H1 (cell line): ENCODE data around the gene SLC66A2. TPM values are rescaled to one million over a fixed set of nuclear protein-coding genes. Genes with fewer than 3 reads are reported as not detected.

Source experiments
- CHD1 ChIP-seq: IDR thresholded peaks from 2 replicates; pipeline ENCODE4 v1.6.1; 2012; ENCODE audit warnings: low read depth, low read length, improper control_type of control experiment
- CTCF ChIP-seq, 3 experiments: IDR thresholded peaks; 1 replicate in 2 of 3; 2 replicates in 1 of 3; pipeline versions ENCODE4 v1.5.1 to v1.6.1; 2011; ENCODE audit warnings: low read length in 3 of 3, mild to moderate bottlenecking in 3 of 3, inconsistent platforms in 2 of 3, low read depth in 1 of 3, moderate library complexity in 1 of 3; ENCODE audit not compliant: insufficient read depth in 1 of 3; ENCODE audit errors: control extremely low read depth in 1 of 3
- E2F6 ChIP-seq: IDR thresholded peaks from 2 replicates; pipeline ENCODE4 v1.6.1; 2012; ENCODE audit warnings: inconsistent platforms
- EGR1 ChIP-seq: IDR thresholded peaks from 2 replicates; pipeline ENCODE4 v1.6.1; 2011; ENCODE audit warnings: low read depth, low read length, borderline replicate concordance
- KDM5A ChIP-seq: fragments of 200-600 bp; IDR thresholded peaks from 2 replicates; pipeline ENCODE4 v1.7.1; 2012; ENCODE audit warnings: mild to moderate bottlenecking, low read length, inconsistent platforms, mixed read lengths
- SRF ChIP-seq: IDR thresholded peaks from 2 replicates; pipeline ENCODE4 v1.6.1; 2011; ENCODE audit warnings: mild to moderate bottlenecking, low read depth, low read length, moderate library complexity
- TCF12 ChIP-seq: IDR thresholded peaks from 2 replicates; pipeline ENCODE4 v1.6.1; 2011; ENCODE audit warnings: low read depth, mild to moderate bottlenecking, low read length
- ZNF274 ChIP-seq: IDR thresholded peaks from 2 replicates; pipeline ENCODE4 v1.7.0; 2012; ENCODE audit warnings: low read length, borderline replicate concordance; ENCODE audit errors: extremely low read depth
- polyA plus RNA-seq, 7 experiments: library from polyadenylated mRNA; depleted of rRNA in 3 of 7; stranded (reverse) in 5 of 7; unstranded in 2 of 7; fragments of >200 nt in 5 of 7; fragments of 200-250 nt in 2 of 7; gene quantifications; 1 replicate in 5 of 7; 2 replicates in 1 of 7; 4 replicates in 1 of 7; pipeline versions ENCODE4 v1.2.1 to v1.2.3, GENCODE V29; 2011 to 2013; ENCODE audit warnings: missing spikeins in 2 of 7, mixed read lengths in 2 of 7
- total RNA-seq: library from RNA; stranded (reverse); fragmentation: NEBNext Ultra II Directional; extraction: Animal tissue kit (Norgen Biotek cat#: 25700); gene quantifications from 2 replicates; pipeline ENCODE4 v1.2.1, GENCODE V29; 2021

SLC66A2 gene
- total and polyA plus RNA-seq, 2 of the 8 experiments (the other 6 are each of a cell fraction or from before 2014, with no cell fraction given), result 15.0 to 18.9 TPM

- TF ChIP-seq E2F6 (no peak), KDM5A (no peak), ZNF274 (no peak), TCF12 (no peak), CHD1 (no peak), CTCF (IDR thresholded peaks at IDR 0.05; ENCODE audit: control extremely low read depth in 1 of 3, insufficient read depth in 1 of 3, low read depth in 1 of 3, low read length in 3 of 3) (no peak), SRF (no peak), EGR1 (no peak)
Measured at GRCh38 chr18:79883461-79884293, 67.8 kb downstream of the SLC66A2 start (continued).
